ENCODE measurements around the gene AHCYL2.

The AHCYL2 gene

GRCh38 chr7:129461809-129462208 is 237.0 kb downstream of the AHCYL2 start:
- DNase-seq (ENCODE audit: extremely low read depth, low read depth) = no peak
- no peak for TF ChIP-seq CTCF (IDR thresholded peaks at IDR 0.05; ENCODE audit: low read depth, low read length, missing control alignments)
- H3K4me3 ChIP-seq (replicated peaks; ENCODE audit: low read depth, low read length) = no peak overlapping the region

GRCh38 chr7:129462420-129462819 is 237.6 kb downstream of the AHCYL2 start:
- TF ChIP-seq CTCF (IDR thresholded peaks at IDR 0.05; ENCODE audit: low read depth, low read length, missing control alignments) = no peak
- H3K4me3 ChIP-seq (replicated peaks; ENCODE audit: low read depth, low read length) = no peak overlapping the region
- no peak for DNase-seq (ENCODE audit: extremely low read depth, low read depth)

- DNase-seq (ENCODE audit: extremely low read depth, low read depth) = no peak
- H3K4me3 ChIP-seq (replicated peaks; ENCODE audit: low read depth, low read length) = no peak overlapping the region
- TF ChIP-seq CTCF (IDR thresholded peaks at IDR 0.05; ENCODE audit: low read depth, low read length, missing control alignments) = no peak
Measured at GRCh38 chr7:129464194-129464593, 239.4 kb downstream of the AHCYL2 start.

- no peak overlapping the region for H3K4me3 ChIP-seq (replicated peaks; ENCODE audit: low read depth, low read length)
- no peak for TF ChIP-seq CTCF (IDR thresholded peaks at IDR 0.05; ENCODE audit: low read depth, low read length, missing control alignments)
- no peak for DNase-seq (ENCODE audit: extremely low read depth, low read depth)
Measured at GRCh38 chr7:129465080-129465479, 240.2 kb downstream of the AHCYL2 start.

GRCh38 chr7:129466796-129467195 is 242.0 kb downstream of the AHCYL2 start:
- no peak for DNase-seq (ENCODE audit: extremely low read depth, low read depth)
- TF ChIP-seq CTCF (IDR thresholded peaks at IDR 0.05; ENCODE audit: low read depth, low read length, missing control alignments) = no peak

GRCh38 chr7:129468087-129468486 is 243.3 kb downstream of the AHCYL2 start:
- no peak for TF ChIP-seq CTCF (IDR thresholded peaks at IDR 0.05; ENCODE audit: low read depth, low read length, missing control alignments)
- no peak overlapping the region for H3K4me3 ChIP-seq (replicated peaks; ENCODE audit: low read depth, low read length)
- no peak for DNase-seq (ENCODE audit: extremely low read depth, low read depth)

More at GRCh38 chr7:129466796-129467195, 242.0 kb downstream of the AHCYL2 start:
- H3K4me3 ChIP-seq (replicated peaks; ENCODE audit: low read depth, low read length) = no peak overlapping the region

GRCh38 chr7:129468547-129468946 is 243.7 kb downstream of the AHCYL2 start:
- no peak overlapping the region for H3K4me3 ChIP-seq (replicated peaks; ENCODE audit: low read depth, low read length)
- DNase-seq (ENCODE audit: extremely low read depth, low read depth) = no peak
- no peak for TF ChIP-seq CTCF (IDR thresholded peaks at IDR 0.05; ENCODE audit: low read depth, low read length, missing control alignments)

Measured in HFF-Myc (cell line).